GM19463 (cell line): ENCODE measurements around the gene NCMAP.
"Not testable (repeated sequence)": the region's sequence is repeated elsewhere in the genome, so short reads cannot be mapped to it uniquely, and the experiment has no call there.

Experiments used
- ATAC-seq: cut with Tn5 transposase; IDR thresholded peaks from one replicate; pipeline ENCODE4 v1.9.1; 2021; ENCODE audit warnings: mild to moderate bottlenecking, moderate library complexity; ENCODE audit not compliant: unreplicated experiment

The NCMAP gene

DNA sequence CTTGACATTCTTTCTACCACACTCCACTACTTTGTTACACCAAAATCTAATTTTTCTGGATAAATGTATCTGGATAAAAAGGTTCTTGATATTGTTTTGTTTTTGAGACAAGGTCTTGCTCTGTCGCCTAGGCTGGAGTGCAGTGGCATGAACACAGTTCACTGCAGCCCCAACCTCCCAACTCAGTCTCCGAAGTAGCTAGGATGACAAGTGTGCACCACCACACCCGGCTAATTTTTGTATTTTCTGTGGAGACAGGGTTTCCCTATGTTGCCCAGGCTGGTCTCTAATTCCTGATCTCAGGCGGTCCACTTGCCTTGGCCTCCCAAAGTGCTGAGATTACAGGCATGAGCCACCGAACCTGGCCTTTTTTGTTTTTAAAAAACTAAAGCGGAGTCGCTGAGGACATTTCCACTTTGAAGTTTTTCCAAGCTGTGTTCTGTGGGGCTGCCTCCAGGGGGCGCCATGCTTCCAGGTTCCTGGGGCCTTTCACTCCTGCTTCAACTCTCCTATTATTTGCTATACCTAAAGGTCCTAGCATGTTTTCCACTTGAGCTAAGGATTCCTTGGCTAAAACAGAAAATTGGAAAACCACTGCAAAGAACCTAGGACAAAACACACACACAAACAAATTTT lies 14.1 kb upstream of the NCMAP start:
- no peak for ATAC-seq

DNA sequence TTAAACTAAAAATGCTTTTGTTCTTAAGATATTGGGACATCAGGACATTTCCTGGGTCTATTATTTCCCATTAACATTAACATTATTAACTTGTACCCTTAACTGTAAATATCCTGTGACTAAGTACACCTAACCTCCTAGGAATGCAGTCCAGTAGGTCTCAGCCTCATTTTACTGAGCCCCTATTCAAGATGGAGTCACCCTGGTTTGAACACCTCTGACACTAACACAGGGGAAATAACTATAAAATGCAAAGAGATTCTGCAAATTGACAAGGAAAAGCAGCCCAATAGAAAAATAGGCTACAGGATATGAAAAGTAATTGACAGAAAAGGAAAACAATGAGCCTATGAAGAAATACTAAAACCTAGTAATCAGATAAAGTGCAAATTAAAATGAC lies 11.6 kb upstream of the NCMAP start:
- no peak for ATAC-seq

DNA sequence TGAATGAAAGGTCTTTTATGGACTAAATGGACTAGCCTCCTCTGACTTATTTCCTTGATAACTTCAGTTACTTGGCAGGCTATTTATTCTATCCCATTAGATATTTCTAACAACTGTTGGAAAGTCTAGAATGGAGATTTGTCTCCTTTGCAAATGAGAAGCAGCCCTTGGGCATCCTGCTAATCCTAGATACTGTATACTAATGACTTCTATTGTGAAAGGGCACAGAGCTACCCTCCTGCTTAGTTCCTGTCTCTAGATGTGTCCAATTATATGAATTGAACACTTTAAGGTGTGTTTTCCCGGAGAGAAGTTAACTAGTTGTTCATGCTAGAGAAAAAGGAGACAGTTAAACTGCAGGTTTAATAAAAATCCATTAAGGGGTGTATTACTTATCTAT lies 10.2 kb upstream of the NCMAP start:
- no peak for ATAC-seq

DNA sequence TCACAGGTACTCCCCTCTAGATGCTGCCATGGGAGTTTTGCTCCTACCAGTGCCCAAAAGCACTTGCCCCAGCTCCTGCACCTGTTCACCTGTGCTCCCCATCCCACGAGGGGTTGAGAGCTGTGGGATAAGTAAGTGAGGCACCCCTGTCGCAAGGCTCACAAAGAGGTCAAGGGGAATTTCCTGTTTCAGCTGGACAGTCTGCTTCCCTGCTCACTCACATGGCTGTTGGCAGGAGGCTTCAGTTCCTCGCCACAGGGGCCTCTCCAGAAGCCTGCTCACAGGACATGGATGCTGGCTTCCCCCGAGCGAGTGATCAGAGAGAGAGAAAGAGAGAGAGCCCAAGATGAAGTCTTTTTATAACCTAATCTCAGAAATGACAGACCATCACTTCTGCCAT lies 8.7 kb upstream of the NCMAP start:
- ATAC-seq: no peak

DNA sequence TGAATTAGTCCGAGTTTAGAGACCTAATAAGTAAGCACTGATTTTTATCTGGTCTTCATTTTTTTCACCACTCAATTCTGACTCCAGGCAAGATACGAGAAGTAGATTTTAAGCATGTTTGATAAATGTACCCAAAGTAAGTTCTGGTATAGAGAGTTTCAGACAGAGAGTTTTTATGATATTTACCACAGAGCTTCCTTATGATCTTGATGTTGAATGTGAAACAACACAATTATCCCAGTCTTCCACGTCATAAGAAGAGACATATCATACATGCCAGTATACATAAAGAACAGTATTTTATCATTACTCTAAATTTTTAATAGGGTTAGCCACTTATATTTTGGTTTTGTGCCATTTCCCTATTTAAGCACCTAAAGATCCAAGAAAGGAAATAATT lies 7.8 kb upstream of the NCMAP start:
- no peak for ATAC-seq

DNA sequence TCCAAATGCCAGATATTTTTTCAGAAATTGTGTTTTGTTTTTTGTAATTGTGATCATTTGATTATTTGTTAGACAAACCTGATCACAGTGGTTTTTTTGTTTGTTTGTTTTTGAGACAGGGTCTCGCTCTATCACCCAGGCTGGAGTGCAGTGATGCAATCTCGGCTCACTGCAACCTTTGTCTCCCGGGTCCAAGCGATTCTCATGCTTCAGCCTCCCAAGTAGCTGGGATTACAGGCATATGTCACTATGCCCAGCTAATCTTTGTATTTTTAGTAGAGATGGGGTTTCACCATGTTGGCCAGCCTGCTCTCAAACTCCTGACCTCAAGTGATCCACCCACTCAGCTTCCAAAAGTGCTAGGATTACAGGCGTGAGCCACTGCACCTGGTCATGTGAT lies 6.7 kb upstream of the NCMAP start:
- ATAC-seq: not testable (repeated sequence)

DNA sequence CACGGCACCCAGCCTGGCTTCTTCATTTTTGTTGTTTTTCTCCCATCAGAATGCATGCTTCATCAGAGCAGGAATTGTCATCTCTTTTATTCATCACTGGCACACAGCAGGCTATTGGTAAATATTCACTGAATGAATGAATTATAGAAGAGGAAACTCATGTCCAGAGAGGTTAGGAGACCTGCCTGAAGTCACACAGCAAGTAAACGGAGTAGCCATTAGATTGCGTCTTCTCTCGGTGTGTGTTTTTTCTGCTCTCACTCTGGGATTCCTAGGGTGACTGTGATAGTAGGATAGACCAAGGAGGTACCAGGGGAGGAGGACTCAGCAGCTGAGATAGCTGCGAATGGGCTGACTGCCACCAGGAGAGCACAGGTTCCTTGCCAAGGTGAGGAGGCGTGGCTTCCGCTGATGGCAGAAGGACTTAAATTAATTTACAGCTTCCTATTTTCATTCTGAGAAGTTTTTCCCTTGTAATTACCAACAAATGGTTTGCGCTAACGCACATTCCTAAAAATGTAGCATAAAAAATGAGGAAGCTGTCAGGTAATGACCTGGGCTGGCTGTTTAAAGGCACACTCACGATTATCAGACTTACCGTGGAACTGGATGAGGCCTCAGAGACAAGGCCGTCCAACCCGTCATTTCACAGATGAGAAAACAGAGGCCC lies 4.5 kb upstream of the NCMAP start:
- no peak for ATAC-seq

DNA sequence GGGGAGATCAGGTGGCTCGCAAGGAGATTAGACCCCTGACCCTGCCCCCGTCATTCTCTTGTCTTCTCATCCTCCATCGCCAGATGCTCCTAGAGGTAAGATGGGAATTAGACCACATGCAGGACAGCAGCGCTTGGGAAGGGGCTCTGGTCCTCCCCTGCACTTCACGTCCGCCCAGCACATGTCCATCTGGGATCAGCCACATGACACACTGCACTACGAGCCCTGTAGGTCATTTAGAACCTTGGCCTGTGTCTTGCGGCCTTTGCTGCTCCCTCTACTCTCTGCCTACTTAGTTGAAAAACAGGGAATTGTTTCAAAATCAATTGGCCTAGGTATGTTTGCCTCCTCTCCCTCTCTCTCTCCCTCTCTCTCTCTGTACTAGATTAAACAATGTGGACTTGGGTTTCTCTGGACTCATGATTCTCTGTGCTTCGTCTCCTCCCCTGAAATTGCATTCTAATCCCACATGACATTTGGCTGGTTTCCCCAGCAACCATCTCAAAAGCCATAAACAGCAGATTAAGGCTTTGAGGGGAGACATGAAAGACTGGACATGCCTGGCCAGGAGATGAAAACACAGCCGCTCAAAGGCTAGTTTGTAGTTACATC lies 3.8 kb upstream of the NCMAP start:
- no peak for ATAC-seq

DNA sequence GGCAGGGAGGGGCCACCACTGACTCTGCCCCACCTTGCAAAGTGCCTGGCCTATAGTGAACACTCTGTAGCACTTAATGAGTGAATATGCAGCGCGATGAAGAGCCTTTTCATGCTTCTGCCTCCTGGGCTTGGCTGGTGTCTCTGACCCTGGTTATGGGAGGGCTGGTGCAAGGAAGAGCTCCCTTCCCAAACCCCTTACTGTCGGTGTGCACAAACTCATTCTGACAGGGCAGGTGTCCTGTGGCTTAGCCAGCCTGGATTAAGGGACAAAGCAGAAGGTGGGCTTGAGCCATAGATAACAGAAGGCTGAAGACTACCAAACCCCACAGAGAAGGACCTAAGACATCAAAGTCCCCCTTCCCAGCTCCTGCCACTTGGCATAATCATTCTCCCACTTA lies 2.0 kb upstream of the NCMAP start:
- ATAC-seq: no peak

DNA sequence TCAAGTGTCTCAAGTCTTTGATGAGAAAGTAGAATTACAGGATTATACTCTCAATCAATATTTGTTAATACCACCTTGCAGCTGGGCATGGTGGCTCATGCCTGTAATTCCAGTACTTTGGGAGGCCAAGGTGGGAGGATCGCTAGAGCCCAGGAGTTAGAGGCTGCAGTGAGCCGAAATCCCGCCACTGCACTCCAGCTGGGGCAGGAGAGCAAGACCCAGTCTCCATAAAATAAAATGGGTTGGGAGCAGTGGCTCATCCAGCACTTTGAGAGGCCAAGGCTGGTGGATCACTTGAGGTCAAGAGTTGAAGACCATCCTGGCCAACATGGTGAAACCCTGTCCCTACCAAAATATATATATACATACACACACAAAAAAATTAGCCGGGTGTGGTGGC lies 1.2 kb upstream of the NCMAP start:
- ATAC-seq: no peak

DNA sequence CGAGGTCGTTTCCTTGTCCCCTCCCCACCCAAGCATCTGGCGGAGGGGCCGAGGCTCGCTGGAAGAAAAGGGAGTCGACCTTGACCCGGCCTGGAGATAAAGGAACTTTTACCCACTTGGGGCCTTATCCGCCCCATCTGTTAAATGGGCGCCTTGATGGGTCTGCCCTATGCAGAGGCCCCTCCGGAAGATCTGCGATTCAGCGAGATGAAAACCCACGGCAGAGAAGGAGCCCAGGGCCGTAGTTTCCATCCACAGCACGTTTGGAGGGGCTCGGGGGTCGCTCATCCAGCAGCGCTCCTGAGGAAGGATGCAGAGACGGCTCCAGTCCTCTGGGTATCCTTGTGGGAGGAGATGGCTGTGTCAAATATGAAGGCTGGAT lies 518 bp downstream of the NCMAP start:
- no peak for ATAC-seq

DNA sequence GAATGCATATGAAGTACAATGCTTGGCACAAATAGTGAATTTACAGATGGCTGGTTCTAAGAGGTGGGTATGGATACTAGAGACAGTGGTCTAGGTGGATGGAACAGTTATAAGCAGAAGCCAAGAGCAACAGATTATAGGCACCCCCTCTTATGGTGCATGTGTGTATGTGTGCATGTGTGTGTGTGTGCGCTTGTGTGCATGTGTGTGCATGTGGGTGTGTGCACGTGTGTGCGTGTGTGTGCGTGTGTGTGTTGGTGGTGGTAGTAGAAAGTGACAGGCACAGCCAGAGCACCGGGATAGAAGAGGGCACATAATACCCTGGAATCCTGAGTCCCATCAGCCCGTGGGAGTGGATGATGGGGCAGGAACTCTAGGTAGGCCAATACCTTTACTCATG lies 1.3 kb downstream of the NCMAP start:
- no peak for ATAC-seq

DNA sequence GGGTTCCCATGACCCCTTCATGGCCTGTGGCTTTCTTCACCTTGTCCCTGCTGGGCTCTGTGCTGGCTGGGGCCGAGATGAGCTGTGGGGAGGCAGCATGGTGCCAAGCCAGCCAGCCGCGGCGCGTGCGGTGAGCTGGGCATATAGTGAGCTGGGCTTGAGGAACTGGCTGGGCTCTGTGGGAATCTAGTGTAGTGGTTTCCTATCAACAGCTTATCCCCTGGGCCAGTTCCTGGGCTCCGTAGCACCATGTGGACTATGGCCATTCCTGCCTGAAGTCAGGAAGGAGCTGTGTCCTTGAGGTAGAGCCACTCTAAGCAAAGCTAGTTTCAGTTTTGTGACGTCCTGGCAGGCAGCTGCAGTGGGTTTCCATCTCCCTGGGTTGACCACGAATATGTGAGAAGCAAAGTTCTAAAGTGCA lies 1.8 kb downstream of the NCMAP start:
- ATAC-seq: no peak

DNA sequence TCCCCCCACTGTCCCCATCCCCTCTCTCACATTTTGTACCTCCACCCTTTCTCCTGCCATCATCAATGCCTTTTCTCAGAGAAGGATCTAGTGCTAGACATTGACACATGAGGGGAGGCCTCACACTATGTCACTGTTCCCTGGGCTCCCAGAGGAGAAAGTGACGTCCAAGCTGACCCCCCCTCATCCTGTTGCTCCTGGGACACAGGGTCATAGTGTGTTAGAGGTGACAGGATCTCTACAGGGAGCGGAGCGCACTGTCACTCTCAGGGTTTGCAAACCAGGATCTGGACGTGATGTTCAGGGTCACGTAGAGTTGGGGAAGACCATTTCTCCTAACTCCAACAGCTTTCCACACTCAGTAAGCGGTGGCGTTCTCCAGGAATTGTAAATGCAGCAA lies 2.6 kb downstream of the NCMAP start:
- no peak for ATAC-seq

DNA sequence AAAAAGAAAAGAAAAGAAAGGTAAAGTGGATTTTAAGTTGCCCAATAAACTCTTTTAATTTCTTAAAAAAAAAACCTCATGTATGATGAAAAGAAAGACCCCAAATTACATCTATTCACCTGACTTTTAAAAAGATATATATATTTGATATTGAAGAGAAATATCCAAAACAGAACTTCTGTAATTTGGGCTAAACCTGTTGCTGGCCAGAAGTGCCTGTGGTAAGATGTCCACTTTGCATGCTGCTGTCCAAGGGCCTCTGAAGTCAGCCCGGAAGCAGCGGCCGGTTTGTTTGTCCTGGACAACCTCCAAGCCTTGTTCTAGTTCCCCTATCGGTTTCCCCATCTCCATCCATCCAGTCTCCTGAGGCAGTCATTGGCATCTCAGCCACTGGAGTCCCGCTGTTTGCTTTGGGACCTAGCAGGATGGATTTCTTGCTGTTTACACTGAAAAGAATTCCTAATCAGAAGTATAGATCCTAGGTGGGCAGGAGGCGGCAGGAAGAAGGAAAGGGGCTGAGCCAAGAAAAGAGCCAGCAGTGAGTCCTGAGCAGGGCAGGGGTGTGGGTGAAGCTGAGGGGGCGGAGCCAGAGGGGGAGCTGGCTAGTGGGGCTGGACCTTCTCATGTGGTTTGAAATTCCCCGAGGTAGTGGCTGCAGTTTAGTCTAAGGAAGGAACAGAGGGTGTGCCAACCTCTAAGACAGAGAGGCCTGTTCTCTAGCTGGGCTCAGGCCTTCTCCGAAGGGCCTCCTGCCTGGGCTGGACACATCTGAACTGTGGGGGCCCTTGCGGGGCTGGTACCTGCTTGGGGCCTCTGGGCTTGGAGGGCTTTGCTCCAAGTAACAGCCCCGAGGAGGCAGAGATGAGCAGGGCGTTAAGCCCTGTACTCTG lies 3.3 kb downstream of the NCMAP start:
- no peak for ATAC-seq

DNA sequence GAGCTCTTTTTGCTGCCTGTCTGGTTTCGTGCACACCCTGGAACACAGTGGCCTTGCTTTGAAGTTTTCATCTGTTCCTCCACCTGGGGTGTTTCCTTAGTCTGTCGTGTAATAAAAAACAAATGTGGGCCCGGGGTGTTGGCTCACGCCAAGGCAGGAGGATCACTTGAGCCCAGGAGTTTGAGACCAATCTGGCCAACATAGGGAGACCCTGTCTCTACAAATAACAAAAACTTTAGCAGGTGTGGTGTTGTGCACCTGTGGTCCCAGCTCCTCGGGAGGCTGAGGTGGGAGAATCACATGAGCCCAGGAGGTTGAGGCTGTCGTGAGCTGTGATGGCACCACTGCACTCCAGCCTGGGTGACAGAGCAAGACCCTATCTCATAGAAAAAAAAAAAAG lies 4.5 kb downstream of the NCMAP start:
- ATAC-seq: no peak

DNA sequence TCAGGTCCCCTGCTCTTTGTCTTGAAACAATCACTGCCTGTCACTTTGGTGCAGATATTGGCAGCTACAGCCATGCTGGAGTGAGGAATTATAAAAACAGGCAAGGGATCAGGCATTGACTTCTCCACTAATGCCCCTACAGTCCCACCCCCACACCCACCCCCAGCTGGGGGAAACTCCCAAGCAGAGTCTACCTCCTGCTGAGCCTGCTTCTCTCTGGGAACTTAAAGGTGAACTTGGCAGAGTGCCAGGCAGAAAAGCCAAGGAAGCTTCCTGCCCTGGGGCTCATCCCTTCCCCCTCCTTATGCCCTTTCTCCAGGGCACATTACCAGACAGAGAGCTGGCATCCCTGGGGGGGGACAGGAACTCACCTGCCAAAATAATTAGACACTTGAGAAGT lies 6.7 kb downstream of the NCMAP start:
- ATAC-seq: no peak

DNA sequence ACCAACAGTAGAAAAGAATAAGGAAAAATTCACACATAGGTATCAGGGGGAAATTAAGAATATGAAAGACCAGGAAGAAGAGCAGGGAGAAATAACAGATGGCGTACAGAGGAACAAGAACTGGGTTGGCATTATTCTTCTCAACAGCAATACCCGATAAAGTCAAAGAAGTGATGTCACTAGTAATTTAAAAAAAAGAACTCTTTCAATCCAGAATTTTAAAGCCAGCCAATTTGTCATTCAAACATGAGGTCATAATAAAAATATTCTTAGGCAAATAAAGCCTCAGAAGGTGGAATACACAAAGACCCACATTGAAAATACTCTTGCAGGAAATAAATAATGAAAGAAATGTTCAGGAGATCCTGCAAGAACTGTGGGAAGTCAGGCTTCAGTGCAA lies 8.8 kb downstream of the NCMAP start:
- ATAC-seq: no peak

DNA sequence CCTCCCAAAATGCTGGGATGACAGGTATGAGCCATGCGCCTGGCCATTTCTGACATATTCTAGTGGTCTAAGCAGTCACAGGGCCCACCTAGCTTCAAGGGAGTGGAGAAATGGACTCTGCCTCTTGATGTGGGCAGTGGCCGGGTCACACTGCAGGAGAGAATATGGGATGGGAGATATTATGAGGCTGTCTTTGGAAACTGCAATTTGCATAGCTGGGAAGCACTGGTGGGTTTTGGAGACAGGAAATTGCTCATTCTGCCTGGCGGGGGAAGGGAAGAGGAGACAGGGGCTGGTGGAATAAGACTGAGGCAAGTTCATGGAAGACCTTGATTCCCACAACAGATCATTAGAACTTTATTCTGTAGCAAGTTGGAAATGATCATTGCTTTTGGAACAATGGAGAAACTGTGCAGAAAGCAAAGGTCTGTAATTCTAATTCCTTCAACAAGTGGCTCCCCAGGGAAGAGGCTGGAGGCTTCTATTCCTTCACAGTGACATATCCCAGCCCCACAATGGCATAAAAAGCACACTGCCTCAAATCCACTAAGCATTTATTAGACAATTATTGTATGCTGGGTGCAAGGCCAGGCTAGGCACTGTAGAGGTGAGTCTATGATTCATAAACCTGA lies 10.5 kb downstream of the NCMAP start:
- ATAC-seq: no peak

DNA sequence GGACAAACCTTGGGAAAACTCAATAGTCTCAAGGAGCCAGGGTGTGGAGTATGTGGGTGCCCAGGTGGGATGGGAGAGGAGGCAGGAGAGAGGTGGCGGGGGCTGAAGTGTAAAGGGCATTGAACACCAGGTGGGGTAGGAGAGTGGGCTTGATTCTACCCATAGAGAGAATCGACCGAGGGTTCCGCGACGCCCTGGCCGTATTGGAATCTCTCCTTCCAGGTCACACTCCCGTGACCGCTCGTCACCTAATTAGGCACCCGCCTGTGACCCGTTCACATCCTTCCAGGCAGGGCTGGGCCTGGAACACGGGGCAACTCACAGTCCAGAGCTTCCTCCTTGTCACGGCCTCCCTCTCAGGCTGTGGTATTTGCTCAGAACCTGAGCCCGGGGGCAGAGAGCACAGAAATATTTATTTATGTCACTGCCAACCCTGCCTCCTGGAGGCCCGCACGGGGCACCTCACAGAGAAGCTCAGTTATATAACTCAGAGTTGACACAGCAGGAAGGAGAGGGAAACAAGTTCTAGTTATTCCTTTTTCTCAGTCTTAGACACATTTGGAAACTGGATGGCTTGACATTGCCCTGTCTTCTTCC lies 12.0 kb downstream of the NCMAP start:
- no peak for ATAC-seq

DNA sequence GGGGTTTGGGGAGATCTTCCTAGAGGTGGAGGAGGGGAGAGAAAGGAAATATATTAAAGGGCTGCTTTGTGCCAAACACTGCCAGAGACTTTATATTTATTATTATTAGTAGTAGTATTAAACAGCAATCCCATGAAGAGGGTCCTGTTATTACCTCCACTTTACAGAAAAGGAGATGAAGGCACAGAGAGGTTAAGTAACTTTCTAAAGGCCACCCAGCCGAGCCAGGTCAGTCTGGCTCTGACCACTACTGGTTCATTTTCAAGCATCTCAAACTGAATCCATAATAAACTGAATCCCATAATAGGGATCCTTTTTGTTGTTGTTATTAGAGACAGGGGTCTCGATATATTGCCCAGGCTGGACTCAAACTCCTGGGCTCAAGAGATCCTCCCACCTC lies 12.6 kb downstream of the NCMAP start:
- no peak for ATAC-seq
